DOHH2 (cell line): ENCODE data around the gene PRDX5.

Experiments
- H3F3A ChIP-seq: fragments of 200-600 bp; sonication (generic), shearing (Covaris generic); 2 replicates; pipeline ENCODE4 v1.6.0; 2016; ENCODE audit warnings: antibody characterized with exemption, mild to moderate bottlenecking; ENCODE audit not compliant: control insufficient read depth, insufficient read depth
- H3K27ac ChIP-seq: fragments of 200-600 bp; sonication (generic); 2 replicates; pipeline ENCODE4 v1.5.1; 2014; ENCODE audit warnings: low read depth, mild to moderate bottlenecking, low read length, moderate library complexity
- H3K27me3 ChIP-seq: fragments of 200-600 bp; sonication (generic); 2 replicates; pipeline ENCODE4 v1.6.1; 2014; ENCODE audit warnings: mild to moderate bottlenecking, low read length, mixed read lengths; ENCODE audit not compliant: control insufficient read depth
- H3K36me3 ChIP-seq: fragments of 200-600 bp; sonication (generic); 2 replicates; pipeline ENCODE4 v1.6.1; 2014; ENCODE audit warnings: mild to moderate bottlenecking, low read length, moderate library complexity, mixed read lengths; ENCODE audit not compliant: control insufficient read depth
- H3K4me1 ChIP-seq: fragments of 200-600 bp; sonication (generic); 2 replicates; pipeline ENCODE4 v1.6.1; 2014; ENCODE audit warnings: mild to moderate bottlenecking, low read length, mixed read lengths; ENCODE audit not compliant: control insufficient read depth
- H3K4me2 ChIP-seq: fragments of 200-600 bp; sonication (generic); 2 replicates; pipeline ENCODE4 v1.6.0; 2014; ENCODE audit warnings: mild to moderate bottlenecking, low read length, moderate library complexity
- H3K4me3 ChIP-seq: fragments of 200-600 bp; sonication (generic); 2 replicates; pipeline ENCODE4 v1.5.1; 2014; ENCODE audit warnings: mild to moderate bottlenecking, low read length, mixed read lengths
- H3K79me2 ChIP-seq: fragments of 200-600 bp; sonication (generic); 2 replicates; pipeline ENCODE4 v1.6.1; 2014; ENCODE audit warnings: mild to moderate bottlenecking, low read length, mixed read lengths; ENCODE audit not compliant: control insufficient read depth
- H3K9me2 ChIP-seq: fragments of 200-600 bp; sonication (generic); replicated peaks from 2 replicates; pipeline ENCODE4 v1.6.1; 2014; ENCODE audit warnings: mild to moderate bottlenecking, low read length, mixed read lengths; ENCODE audit not compliant: control insufficient read depth
- H3K9me3 ChIP-seq: fragments of 200-600 bp; sonication (generic); 2 replicates; pipeline ENCODE4 v1.6.1; 2014; ENCODE audit warnings: antibody characterized with exemption, low read length, mixed read lengths; ENCODE audit not compliant: control insufficient read depth, insufficient read depth
- H4K20me1 ChIP-seq: fragments of 200-600 bp; sonication (generic); 2 replicates; pipeline ENCODE4 v1.6.0; 2014; ENCODE audit warnings: low read depth, mild to moderate bottlenecking, antibody characterized with exemption, low read length, moderate library complexity; ENCODE audit not compliant: control insufficient read depth, insufficient read depth
- CTCF ChIP-seq: fragments of 200-600 bp; sonication (generic); IDR thresholded peaks from one replicate; pipeline ENCODE4 v1.5.1; 2014; ENCODE audit warnings: antibody characterized with exemption, mild to moderate bottlenecking, low read depth, low read length; ENCODE audit not compliant: poor library complexity, severe bottlenecking
- EZH2phosphoT487 ChIP-seq: fragments of 200-600 bp; sonication (generic); IDR thresholded peaks from 2 replicates; pipeline ENCODE4 v1.6.1; 2017; ENCODE audit warnings: borderline replicate concordance, mild to moderate bottlenecking, antibody characterized with exemption, low read length, moderate library complexity, mixed read lengths

Gene PRDX5

GRCh38 chr11:64368673-64369074 lies 50.8 kb downstream of the PRDX5 start:
- Histone ChIP-seq H3K9me2 (no peaks in the 10 kb centered on the region), H4K20me1 (no peaks in the 10 kb centered on the region), H3K27ac (no peak overlapping the region), H3K79me2 (no peaks in the 10 kb centered on the region), H3K27me3 (no peaks in the 10 kb centered on the region), H3K9me3 (no peaks in the 10 kb centered on the region), H3K36me3 (peaks cover 11% of the 10 kb centered on the region), H3K4me1 (peaks cover 26% of the 10 kb centered on the region), H3K4me3 (no peak overlapping the region), H3F3A (peaks cover 9% of the 10 kb centered on the region; the same call in 1 of the 2 replicates), H3K4me2 (no peak overlapping the region)
- TF ChIP-seq EZH2phosphoT487 (no peak), CTCF (no peak)

- no peaks in the 10 kb centered on the region for H3K27me3 ChIP-seq
- no peak overlapping the region for H3K4me3 ChIP-seq
- H3K36me3 ChIP-seq: peaks cover 11% of the 10 kb centered on the region
- H3K79me2 ChIP-seq: no peaks in the 10 kb centered on the region
- H3K9me2 ChIP-seq: no peaks in the 10 kb centered on the region
- no peaks in the 10 kb centered on the region for H4K20me1 ChIP-seq
- no peaks in the 10 kb centered on the region for H3K9me3 ChIP-seq
- H3K4me2 ChIP-seq: no peak overlapping the region
- H3K4me1 ChIP-seq: peaks cover 21% of the 10 kb centered on the region
- H3F3A ChIP-seq: peaks cover 3% of the 10 kb centered on the region; the same call in 1 of the 2 replicates
- H3K27ac ChIP-seq: no peak overlapping the region
- TF ChIP-seq CTCF (peak; percentile 43), EZH2phosphoT487 (no peak)
These were observed 51.8 kb downstream of the PRDX5 start for GRCh38 chr11:64369440-64370421.

GRCh38 chr11:64371201-64371600 lies 53.3 kb downstream of the PRDX5 start:
- peaks cover 14% of the 10 kb centered on the region for H3K4me1 ChIP-seq
- H3K36me3 ChIP-seq: peaks cover 7% of the 10 kb centered on the region; the same call in 1 of the 2 replicates
- H3K9me2 ChIP-seq: no peaks in the 10 kb centered on the region
- H3K4me2 ChIP-seq: no peak overlapping the region
- no peak overlapping the region for H3K4me3 ChIP-seq
- no peak for TF ChIP-seq CTCF
- no peak for TF ChIP-seq EZH2phosphoT487
- H4K20me1 ChIP-seq: no peaks in the 10 kb centered on the region
- H3K9me3 ChIP-seq: no peaks in the 10 kb centered on the region
- no peak overlapping the region for H3K27ac ChIP-seq
- H3K79me2 ChIP-seq: no peaks in the 10 kb centered on the region
- peaks cover 3% of the 10 kb centered on the region; the same call in 1 of the 2 replicates for H3F3A ChIP-seq
- H3K27me3 ChIP-seq: no peaks in the 10 kb centered on the region
